Activated T-helper 2 cell treated with anti-CD3 and anti-CD28 coated beads, Interferon-gamma antibody, Interleukin-2, Interleukin-4, amounts not matched to agents 10 μg/mL and 5 μg/mL and 100 μg/mL, durations not matched to agents 14 hours and 24 hours and 36 hours (primary cell): ENCODE results near the gene DGKD. TPM values are rescaled to one million over a fixed set of nuclear protein-coding genes. Genes with fewer than 3 reads are reported as not detected.

Source experiments
- DNase-seq: peaks from one replicate; pipeline ENCODE4 v3.0.0; 2021; ENCODE audit warnings: low spot score
- H3K27ac Mint-ChIP-seq: one replicate; pipeline ENCODE4 v1.8.0; 2021; ENCODE audit warnings: mixed read lengths
- H3K27me3 Mint-ChIP-seq: one replicate; pipeline ENCODE4 v1.8.0; 2021; ENCODE audit warnings: low read depth, mixed read lengths
- H3K36me3 Mint-ChIP-seq: one replicate; pipeline ENCODE4 v1.8.0; 2021; ENCODE audit warnings: low read depth, mixed read lengths
- H3K4me1 Mint-ChIP-seq: one replicate; pipeline ENCODE4 v1.8.0; 2021; ENCODE audit warnings: low read depth, mixed read lengths
- H3K4me3 Mint-ChIP-seq: one replicate; pipeline ENCODE4 v1.8.0; 2021; ENCODE audit warnings: low read depth, mild to moderate bottlenecking, moderate library complexity, mixed read lengths
- H3K9me3 Mint-ChIP-seq: one replicate; pipeline ENCODE4 v1.8.0; 2021; ENCODE audit warnings: mixed read lengths
- intact Hi-C: fragments of 100-400 bp; cut with micrococcal nuclease; formaldehyde crosslinking; loops from one replicate; pipeline ENCODE4 v1.15.1; 2023
- total RNA-seq: library from RNA; stranded (reverse); gene quantifications from 2 replicates; pipeline ENCODE4 v1.2.3, GENCODE V29; 2022

DGKD gene, protein sequence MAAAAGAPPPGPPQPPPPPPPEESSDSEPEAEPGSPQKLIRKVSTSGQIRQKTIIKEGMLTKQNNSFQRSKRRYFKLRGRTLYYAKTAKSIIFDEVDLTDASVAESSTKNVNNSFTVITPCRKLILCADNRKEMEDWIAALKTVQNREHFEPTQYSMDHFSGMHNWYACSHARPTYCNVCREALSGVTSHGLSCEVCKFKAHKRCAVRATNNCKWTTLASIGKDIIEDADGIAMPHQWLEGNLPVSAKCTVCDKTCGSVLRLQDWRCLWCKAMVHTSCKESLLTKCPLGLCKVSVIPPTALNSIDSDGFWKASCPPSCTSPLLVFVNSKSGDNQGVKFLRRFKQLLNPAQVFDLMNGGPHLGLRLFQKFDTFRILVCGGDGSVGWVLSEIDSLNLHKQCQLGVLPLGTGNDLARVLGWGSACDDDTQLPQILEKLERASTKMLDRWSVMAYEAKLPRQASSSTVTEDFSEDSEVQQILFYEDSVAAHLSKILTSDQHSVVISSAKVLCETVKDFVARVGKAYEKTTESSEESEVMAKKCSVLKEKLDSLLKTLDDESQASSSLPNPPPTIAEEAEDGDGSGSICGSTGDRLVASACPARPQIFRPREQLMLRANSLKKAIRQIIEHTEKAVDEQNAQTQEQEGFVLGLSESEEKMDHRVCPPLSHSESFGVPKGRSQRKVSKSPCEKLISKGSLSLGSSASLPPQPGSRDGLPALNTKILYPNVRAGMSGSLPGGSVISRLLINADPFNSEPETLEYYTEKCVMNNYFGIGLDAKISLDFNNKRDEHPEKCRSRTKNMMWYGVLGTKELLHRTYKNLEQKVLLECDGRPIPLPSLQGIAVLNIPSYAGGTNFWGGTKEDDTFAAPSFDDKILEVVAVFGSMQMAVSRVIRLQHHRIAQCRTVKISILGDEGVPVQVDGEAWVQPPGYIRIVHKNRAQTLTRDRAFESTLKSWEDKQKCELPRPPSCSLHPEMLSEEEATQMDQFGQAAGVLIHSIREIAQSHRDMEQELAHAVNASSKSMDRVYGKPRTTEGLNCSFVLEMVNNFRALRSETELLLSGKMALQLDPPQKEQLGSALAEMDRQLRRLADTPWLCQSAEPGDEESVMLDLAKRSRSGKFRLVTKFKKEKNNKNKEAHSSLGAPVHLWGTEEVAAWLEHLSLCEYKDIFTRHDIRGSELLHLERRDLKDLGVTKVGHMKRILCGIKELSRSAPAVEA
- 52.3 and 58.3 TPM in 2 replicates for total RNA-seq

- Mint-ChIP-seq H3K4me3 (peak within 1 kb of the TSS; percentile 83), H3K36me3 (peaks cover 24% of the 10 kb centered on the region), H3K27me3 (no peaks in the 10 kb centered on the region), H3K4me1 (peaks cover 62% of the 10 kb centered on the region), H3K9me3 (no peaks in the 10 kb centered on the region), H3K27ac (peak within 1 kb of the TSS; percentile 79)
- peak; percentile 49 for DNase-seq
- intact Hi-C loops = no loop called here
Observed at GRCh38 chr2:233353769-233354499, at the start of gene DGKD. TSS of gene DGKD (plus strand) at chr2:233354494. CDS start at chr2:233354519, 25 bp downstream.

DNA sequence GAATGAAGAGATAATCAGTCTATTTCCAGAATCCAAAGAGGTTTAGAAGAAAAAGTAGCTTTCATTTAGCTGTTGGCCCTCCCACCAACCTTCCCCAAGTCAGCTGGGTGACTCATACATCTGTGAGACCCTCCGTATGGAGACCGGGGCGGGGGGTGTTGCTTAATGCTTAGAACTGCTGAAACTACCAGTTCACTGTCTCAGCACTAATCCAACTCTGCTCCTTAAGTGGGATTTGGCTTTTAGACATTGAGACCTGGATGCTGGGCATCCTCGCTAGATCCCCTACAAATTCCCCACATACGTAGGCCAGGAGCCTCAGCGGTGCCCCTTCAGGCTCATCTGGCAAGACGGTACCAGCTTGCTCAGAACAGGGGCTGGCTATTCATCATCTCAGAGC lies 46.7 kb upstream of the DGKD start, which contains the start of gene SAG:
SAG (plus strand) TSS at position 252 of the 400 bp plus-strand sequence. CDS start 1,374 bp downstream, outside the sequence.
- peaks cover 3% of the 10 kb centered on the region for H3K27me3 Mint-ChIP-seq
- no peak within 1 kb of the TSS for H3K27ac Mint-ChIP-seq
- intact Hi-C loops = no loop called here
- no peak for DNase-seq
- no peaks in the 10 kb centered on the region for H3K9me3 Mint-ChIP-seq
- H3K36me3 Mint-ChIP-seq = no peaks in the 10 kb centered on the region
- no peaks in the 10 kb centered on the region for H3K4me1 Mint-ChIP-seq
- no peak within 1 kb of the TSS for H3K4me3 Mint-ChIP-seq

GRCh38 chr2:233311241-233311926 lies 42.9 kb upstream of the DGKD start:
- H3K4me1 Mint-ChIP-seq = no peaks in the 10 kb centered on the region
- DNase-seq = no peak
- H3K27me3 Mint-ChIP-seq = peaks cover 5% of the 10 kb centered on the region
- H3K4me3 Mint-ChIP-seq = no peak overlapping the region
- no peaks in the 10 kb centered on the region for H3K9me3 Mint-ChIP-seq
- intact Hi-C loops = no loop called here
- H3K36me3 Mint-ChIP-seq = no peaks in the 10 kb centered on the region
- H3K27ac Mint-ChIP-seq = no peak overlapping the region

GRCh38 chr2:233312874-233313273 lies 41.4 kb upstream of the DGKD start:
- DNase-seq = no peak
- no peaks in the 10 kb centered on the region for H3K36me3 Mint-ChIP-seq
- no peaks in the 10 kb centered on the region for H3K4me1 Mint-ChIP-seq
- no peak overlapping the region for H3K27ac Mint-ChIP-seq
- no peaks in the 10 kb centered on the region for H3K9me3 Mint-ChIP-seq
- peaks cover 6% of the 10 kb centered on the region for H3K27me3 Mint-ChIP-seq
- no peak overlapping the region for H3K4me3 Mint-ChIP-seq
- intact Hi-C loops = no loop called here

DNA sequence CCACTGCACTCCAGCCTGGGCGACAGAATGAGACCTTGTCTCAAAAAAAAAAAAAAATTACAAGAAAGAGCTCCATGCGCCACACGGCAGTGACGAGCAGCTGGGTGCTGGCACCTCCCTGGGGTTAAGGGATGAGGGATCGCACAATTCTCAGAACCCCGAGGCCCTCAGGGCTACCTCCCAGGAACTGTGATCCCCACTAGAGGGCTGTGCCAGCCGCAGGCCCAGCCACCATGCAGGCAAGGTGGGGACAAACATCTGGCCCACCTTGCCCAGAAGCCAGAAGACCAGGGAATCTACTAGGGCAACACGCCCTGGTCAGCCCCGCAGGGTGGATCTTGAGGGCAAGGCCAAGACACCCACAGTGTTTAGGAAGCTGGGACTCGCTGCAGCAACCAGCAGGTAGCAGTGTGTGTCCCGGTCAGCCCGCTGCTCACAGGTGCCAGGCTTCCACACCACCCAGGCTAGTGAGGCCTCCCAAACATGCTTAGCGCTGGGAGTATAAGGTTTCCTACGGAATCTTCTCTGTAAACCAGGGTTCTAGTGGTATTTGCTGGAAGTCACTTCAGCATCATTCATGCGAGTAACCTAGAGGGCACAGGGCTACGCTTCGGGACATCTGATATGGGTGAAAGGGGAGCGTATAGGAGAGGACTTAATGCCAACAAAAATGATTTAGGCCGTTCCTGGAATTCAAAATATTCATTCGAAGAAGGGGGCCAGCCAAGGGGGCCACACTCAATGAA lies 39.9 kb upstream of the DGKD start:
- Mint-ChIP-seq H3K27ac (no peak overlapping the region), H3K9me3 (no peaks in the 10 kb centered on the region), H3K36me3 (no peaks in the 10 kb centered on the region), H3K4me3 (no peak overlapping the region), H3K4me1 (no peaks in the 10 kb centered on the region), H3K27me3 (peaks cover 10% of the 10 kb centered on the region)
- intact Hi-C loops = no loop called here
- DNase-seq = no peak

DNA sequence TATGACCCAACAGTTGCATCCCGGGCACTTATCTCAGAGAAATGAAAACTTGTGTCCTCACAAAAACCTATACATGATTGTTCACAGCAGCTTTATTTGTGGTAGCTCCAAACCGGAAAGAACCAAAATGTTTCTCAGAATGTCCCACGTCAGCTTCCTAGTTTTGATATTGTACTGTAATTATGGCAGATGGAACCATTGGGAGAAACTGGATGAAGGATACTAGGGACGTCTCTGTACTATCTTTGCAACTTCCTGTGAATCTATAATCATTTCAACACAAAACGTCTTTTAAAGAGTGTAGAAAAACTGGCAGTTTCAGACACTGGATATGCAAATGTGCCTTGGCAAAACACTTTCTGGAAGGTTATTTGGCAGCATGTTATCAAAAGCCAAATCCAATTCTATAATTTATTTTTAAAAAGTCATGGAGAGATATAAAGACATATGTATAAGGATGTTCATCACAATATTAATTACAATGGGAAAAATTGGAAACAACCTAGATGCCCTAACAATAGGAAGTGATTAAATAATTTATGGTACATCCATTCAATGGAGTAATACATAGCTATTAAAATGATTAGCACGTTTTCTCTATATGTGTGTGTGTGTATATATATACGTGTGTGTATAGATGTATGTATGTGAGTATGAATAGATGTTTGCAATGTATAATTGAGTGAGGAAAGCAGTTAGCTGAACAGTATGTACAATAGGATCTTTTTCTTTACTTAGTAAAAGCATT lies 36.9 kb upstream of the DGKD start:
- Mint-ChIP-seq H3K9me3 (no peaks in the 10 kb centered on the region), H3K27ac (no peak overlapping the region), H3K36me3 (no peaks in the 10 kb centered on the region), H3K4me1 (no peaks in the 10 kb centered on the region), H3K4me3 (no peak overlapping the region), H3K27me3 (peaks cover 24% of the 10 kb centered on the region)
- intact Hi-C loops = no loop called here
- DNase-seq = no peak

DNA sequence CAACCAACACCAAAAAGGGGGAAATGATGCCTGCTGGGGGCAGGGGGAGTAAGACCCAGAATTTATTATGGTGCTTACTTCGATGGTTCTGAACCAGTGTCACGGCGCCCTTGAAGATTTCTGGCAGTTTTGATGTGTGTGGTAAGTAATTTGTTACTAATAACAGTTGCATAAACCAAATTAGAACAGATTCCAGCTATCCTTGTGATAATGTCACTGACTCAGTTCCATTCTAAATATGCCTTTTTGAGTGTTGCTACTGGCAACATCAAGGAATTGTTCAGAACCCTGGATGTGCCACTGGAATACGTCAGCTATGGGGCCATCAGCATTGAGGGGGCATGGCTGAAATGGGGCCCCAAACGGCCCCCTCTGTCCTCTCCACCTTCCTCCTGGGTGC lies 35.0 kb upstream of the DGKD start:
- H3K4me1 Mint-ChIP-seq = no peaks in the 10 kb centered on the region
- H3K9me3 Mint-ChIP-seq = no peaks in the 10 kb centered on the region
- intact Hi-C loops = no loop called here
- DNase-seq = no peak
- H3K27me3 Mint-ChIP-seq = peaks cover 22% of the 10 kb centered on the region
- H3K27ac Mint-ChIP-seq = no peak overlapping the region
- H3K36me3 Mint-ChIP-seq = no peaks in the 10 kb centered on the region
- H3K4me3 Mint-ChIP-seq = no peak overlapping the region

DNA sequence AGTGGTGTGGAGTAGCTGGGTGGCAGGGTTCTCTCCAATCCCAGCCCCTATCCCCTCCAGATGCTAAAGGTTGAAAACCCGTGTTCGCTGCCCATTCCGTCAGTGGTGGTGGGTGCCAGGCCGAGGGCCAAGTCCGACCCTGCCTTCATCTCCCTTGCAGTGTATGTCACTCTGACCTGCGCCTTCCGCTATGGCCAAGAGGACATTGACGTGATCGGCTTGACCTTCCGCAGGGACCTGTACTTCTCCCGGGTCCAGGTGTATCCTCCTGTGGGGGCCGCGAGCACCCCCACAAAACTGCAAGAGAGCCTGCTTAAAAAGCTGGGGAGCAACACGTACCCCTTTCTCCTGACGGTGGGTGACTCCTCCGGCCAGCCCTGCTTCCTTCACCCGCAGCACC lies 33.8 kb upstream of the DGKD start:
- Mint-ChIP-seq H3K27me3 (peaks cover 24% of the 10 kb centered on the region), H3K27ac (no peak overlapping the region), H3K9me3 (no peaks in the 10 kb centered on the region), H3K36me3 (no peaks in the 10 kb centered on the region), H3K4me3 (no peak overlapping the region), H3K4me1 (no peaks in the 10 kb centered on the region)
- DNase-seq = no peak
- intact Hi-C loops = no loop called here

DNA sequence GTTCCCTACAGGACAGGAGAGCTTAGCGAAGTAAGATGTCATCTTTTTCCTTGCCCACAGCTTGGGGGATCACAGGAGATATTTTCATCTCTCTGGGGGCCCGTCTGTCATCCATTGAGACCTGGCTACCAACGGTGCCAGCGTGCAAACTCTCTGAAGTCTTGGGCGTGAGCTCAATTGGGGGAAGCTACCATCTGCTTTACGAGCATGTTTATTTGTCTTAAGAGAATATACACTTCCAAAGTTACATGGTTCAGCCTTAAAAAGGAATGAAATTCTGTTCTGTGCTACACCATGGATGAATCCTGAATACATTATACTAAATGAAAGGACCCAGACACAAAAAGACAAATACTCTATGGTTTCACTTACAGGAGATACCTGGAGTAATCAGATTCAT lies 33.1 kb upstream of the DGKD start:
- Mint-ChIP-seq H3K4me3 (no peak overlapping the region), H3K4me1 (no peaks in the 10 kb centered on the region), H3K9me3 (no peaks in the 10 kb centered on the region), H3K27ac (no peak overlapping the region), H3K27me3 (peaks cover 24% of the 10 kb centered on the region), H3K36me3 (no peaks in the 10 kb centered on the region)
- no peak for DNase-seq
- intact Hi-C loops = no loop called here

GRCh38 chr2:233323851-233324250 lies 30.4 kb upstream of the DGKD start:
- no peak for DNase-seq
- H3K4me1 Mint-ChIP-seq = no peaks in the 10 kb centered on the region
- H3K4me3 Mint-ChIP-seq = no peak overlapping the region
- no peak overlapping the region for H3K27ac Mint-ChIP-seq
- intact Hi-C loops = no loop called here
- no peaks in the 10 kb centered on the region for H3K36me3 Mint-ChIP-seq
- H3K9me3 Mint-ChIP-seq = no peaks in the 10 kb centered on the region
- peaks cover 20% of the 10 kb centered on the region for H3K27me3 Mint-ChIP-seq

DNA sequence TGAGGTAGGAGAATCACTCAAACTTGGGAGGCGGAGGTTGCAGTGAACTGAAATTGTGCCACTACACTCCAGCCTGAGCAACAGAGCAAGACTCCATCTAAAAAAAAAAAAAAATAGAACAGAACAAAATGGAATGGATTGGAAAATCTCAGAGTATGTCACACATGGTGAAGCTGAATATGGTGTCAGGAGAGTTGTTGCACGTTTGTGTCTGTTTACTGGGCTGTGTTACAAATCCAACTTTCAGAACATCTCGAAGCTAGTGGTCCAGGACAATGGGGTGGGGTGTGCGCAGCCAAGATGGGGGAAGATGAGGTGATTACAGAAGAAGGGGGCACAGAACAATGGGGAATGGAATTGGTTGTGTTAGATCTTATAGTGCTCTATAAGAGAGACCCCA lies 29.0 kb upstream of the DGKD start:
- intact Hi-C loops = no loop called here
- Mint-ChIP-seq H3K27ac (no peak overlapping the region), H3K36me3 (no peaks in the 10 kb centered on the region), H3K9me3 (no peaks in the 10 kb centered on the region), H3K4me3 (no peak overlapping the region), H3K27me3 (peaks cover 11% of the 10 kb centered on the region), H3K4me1 (no peaks in the 10 kb centered on the region)
- DNase-seq = no peak
